Measurements from ENCODE around the gene RASGRP1.

RASGRP1 gene

DNA sequence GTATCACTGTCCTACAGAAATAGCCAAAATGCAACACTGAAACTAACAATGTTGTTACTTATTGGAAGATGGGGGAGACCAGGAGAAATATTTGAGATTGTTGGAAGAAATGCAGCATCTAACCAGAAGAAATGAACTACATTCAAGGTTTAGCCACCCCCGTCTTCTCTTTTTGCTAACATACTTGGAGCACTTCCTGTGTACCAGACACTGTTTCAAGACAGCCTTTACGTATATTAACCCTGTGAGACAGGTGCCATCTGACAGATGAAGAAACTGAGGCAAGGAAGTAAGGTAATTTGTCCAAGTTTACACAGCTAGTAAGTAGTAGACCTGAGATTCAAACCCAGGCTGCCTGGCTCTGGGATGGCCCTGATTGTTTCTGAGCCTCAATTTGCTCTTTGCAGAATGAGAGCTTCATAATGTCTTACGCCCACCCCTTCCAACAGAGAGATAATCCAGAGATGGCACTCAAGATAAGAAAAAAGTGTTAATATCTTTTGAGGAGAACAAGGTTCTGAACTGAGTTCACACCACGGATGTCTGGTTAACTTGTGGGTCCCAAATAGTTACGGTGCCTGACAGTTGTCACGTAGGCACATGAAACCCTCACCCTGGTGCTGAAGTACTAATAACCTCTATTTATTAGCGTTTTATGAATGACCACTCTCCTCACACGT lies 26.1 kb downstream of the RASGRP1 start:
- in situ Hi-C loops (cut with MboI; ENCODE audit: low sequenced_read_pairs), result no loop called here

DNA sequence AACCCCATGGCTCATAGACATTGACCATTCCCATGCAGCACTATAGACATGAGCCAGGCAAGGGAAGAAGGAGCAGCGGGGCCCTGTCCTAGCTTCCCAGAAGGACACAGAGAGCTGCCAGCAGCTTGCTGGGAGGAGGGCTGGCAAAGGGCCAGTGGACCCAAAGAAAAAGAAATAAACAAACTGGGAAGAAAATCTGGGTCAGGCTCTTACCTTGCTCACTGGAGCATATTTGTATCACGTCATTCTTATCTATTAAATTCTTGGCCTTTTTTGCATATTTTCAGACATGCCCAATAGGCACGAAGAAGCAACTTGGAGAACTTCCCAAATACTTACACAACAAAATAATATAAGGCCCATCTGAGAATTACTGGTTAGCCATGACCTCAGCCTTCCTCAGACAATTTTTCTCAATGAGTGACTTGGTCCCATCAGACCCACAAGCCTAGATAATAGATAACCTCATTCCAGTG lies 28.4 kb downstream of the RASGRP1 start:
- in situ Hi-C loops (cut with MboI; ENCODE audit: low sequenced_read_pairs), result no loop called here

DNA sequence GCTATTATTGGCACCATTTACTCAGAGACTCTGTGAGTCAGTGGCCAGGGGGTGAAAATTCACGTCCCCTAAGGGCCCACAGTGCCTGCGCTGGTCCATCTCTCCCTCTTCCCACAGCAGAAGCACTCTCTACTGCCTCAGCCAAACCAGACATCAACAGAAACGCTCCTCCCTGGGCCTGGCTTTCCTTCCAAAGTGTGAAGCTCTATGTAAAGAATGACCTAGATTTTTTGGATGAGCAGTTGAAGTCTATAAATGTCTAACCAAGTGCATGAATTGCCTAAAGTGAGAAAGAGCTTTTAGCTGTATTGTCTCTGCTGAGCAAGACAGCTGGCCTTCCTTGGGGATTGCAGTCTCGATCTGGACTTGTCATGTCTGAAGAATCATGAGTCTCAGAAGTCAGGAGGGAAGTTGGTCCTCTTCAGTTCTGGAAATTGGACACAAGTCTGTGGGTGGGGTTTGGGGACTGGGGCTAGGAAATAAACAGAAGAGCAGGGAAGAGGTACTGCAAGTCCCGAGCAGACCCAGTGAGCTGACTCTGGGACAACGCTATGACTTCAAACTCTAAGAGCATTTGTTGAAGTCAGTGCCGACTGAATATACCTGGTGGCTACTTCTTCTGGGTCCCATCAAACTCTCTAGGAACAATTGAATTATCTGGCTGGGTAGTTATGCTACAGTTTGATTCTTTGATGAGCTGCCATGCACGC lies 29.0 kb downstream of the RASGRP1 start:
- in situ Hi-C loops (cut with MboI; ENCODE audit: low sequenced_read_pairs), result no loop called here

DNA sequence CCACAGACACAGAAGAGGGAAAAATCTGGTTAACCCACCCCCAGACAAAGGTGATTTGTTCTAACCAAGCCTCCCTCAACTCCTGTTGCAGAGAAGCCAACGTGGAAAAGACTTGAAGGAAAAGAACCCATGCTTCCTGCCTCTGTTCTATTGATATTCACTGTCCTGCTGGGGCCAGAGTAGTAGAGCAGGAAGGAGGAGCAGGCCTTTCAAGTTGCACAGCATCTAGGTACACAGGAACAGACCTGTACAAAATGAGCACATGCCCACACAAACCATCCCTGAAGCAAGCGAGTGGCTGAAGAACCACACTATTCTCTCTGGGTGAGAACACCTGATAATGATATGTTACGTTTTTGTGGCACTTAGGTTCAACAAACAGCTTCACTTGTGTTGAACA lies 29.9 kb downstream of the RASGRP1 start:
- in situ Hi-C loops (cut with MboI; ENCODE audit: low sequenced_read_pairs), result no loop called here

DNA sequence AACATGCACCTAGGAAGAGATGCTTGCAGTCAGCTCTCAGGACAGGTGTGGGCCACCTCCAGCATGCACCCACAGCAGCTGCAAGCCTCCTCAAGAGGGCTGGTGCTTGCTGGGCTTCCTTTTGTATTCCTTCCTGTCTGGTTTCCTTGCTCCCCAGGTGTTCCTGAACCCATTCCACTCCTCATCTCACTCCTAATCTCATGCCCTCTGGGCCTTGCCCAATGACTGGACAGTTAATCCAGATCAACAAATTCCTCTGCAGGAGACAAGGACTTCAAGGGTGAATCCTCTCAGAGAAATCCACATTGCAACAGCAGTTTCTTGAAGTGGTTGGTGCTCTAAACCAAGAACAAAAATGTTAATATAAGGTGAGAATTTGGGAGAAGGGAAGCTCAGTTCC lies 30.7 kb downstream of the RASGRP1 start:
- in situ Hi-C loops (cut with MboI; ENCODE audit: low sequenced_read_pairs), result no loop called here

DNA sequence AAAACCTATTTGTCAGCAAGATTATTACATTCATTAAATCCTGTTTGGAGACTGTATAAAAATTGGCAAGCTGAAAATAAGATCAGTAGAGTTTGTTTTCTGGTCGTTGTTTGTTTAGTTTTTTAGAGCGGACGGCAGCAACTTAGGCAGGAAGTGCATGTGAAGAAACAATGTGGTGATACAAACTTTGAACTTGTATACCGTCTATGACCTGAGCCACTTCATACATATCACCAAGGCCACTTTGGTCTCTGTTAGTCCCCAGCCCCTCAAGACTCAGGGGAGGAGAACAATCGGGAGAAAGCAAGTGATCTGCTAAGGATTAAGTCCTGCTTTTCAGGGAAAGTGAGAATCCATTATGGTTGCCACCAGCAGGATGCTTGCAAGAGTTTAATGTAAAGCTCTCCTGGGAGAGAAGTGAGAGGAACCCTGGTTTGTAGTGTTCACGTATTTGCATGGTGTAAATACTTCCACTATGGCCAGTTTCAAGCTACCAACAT lies 31.1 kb downstream of the RASGRP1 start:
- in situ Hi-C loops (cut with MboI; ENCODE audit: low sequenced_read_pairs), result no loop called here

DNA sequence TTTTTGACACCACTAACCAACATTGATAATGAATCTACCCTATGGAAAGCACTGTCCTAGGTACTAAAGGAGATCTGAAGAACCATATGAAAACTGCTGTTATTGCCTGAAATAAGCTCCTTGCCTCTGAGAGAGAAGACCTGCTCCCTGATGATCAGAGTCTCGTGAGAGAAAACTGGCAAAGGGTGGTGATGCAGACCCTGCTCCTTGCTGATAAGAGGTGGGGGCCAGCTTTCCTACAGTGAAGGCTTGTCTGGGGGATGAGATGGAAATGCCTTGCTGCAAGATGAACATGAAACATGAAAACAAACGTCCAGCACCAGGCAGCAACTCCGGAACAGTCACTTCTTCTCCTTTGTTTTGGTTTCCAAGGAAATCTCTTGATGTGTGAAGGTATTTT lies 31.9 kb downstream of the RASGRP1 start:
- in situ Hi-C loops (cut with MboI; ENCODE audit: low sequenced_read_pairs), result no loop called here

DNA sequence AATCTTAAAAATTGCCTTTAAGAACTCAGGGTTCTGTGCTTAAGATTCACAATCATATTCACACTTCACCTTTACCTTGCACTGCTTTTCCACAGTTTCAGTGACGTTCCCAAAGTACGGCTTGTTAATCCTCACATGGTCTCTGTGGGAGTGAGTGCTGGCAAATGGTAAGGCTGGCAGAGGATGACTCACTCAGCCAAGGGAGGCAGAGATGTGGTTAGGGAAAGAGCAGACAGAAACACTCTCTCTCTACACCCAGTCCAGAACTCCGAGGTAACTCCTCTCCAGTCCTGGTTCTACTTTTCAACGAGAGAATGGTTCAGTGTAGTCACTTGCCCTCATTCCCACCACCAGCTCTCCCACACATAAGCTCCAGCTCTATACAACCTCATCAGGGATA lies 33.1 kb downstream of the RASGRP1 start:
- in situ Hi-C loops (cut with MboI; ENCODE audit: low sequenced_read_pairs), result no loop called here

DNA sequence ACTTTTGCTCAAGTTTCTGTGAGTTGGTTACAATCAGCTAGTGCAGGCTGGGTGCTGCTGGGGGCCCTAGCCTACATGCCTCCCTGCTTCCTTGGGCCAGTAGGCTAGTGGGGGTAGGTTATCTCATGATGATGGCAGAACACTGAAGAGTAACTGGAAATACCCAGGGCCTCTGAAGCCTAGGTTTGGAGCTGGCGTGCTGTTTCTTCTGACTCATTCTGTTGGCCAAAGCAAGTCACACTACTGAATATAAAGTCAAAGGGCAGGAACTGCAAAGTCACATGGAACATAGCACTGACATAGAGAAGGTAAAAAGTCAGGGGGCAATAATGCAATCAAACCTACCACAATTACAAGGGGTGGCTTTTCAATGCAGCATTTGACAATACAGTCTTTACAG lies 34.5 kb downstream of the RASGRP1 start:
- in situ Hi-C loops (cut with MboI; ENCODE audit: low sequenced_read_pairs), result no loop called here

DNA sequence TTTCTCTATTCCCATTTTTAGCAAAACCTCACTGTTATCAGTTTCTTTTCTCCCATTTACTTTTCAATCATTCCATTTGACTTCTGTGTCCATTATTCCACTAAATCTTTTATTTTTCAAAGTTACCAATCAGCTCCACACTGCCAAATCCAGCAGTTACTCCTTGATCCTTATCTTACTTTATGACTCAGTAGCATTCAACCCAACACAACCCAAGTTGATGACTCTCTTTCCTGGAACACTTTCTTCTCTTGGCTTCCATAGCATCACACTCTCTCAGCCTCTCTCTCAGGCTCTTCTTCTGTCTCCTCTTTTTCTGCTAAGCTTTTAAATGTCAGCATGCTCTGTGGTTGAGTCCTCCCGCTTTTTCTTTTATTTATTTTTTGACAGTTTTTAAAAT lies 36.3 kb downstream of the RASGRP1 start:
- in situ Hi-C loops (cut with MboI; ENCODE audit: low sequenced_read_pairs), result no loop called here

DNA sequence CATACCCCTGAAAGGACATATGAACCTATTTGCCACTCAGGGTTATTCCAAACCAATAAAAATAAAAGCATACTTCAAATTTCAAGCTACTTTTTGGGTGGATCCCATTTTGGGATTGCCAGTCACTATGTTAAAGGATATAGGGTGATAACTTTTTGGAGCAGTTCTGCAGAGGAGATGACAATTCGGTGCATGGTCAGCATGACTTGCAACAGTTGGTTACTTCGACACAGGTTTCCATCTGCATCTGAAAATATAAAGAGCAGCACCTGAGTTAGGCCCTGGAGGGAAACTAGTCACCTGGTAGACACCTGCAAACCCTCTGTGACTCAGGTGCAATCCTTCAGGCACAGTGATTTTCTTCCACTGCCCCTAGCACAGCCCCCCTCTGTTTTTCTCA lies 38.5 kb downstream of the RASGRP1 start:
- in situ Hi-C loops (cut with MboI; ENCODE audit: low sequenced_read_pairs), result no loop called here

DNA sequence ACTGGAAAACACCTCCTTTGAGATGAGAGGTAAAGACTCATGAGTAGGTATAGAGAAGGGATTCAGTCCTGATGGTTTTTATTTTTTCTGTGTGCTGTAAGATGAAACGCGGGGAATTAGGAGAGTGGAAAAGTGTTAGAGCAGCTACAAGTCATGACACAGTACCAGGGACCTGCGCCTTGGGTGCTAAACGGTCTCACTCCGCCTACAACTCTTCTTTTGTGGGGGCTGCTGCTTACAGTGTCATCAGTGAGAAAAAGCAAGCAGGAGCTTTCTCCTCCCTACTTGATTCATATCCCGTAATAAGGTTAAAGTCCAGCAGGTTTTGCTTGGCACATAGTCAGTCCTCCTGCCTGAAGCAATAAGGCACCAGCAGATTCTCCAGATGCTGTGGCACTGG lies 39.1 kb downstream of the RASGRP1 start:
- in situ Hi-C loops (cut with MboI; ENCODE audit: low sequenced_read_pairs), result no loop called here

DNA sequence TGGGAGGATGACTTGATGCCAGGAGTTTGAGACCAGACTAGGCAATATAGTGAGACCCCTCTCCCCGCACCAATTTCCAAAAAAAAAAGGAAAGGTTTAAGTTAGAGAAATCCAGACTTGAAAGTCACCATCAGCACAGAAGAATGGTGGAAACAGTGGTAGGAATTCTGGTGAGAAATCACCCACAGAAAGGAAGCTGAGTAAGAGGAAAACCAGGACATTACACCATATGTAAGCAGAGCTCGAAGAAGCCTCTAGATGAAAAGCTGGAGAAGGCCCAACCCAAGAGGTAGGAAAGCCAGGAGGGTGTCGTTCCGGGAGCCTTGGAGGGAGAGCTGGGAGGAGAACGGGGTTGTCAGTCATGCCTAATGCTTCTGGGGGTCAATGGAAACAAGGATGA lies 40.5 kb downstream of the RASGRP1 start:
- in situ Hi-C loops (cut with MboI; ENCODE audit: low sequenced_read_pairs), result no loop called here

DNA sequence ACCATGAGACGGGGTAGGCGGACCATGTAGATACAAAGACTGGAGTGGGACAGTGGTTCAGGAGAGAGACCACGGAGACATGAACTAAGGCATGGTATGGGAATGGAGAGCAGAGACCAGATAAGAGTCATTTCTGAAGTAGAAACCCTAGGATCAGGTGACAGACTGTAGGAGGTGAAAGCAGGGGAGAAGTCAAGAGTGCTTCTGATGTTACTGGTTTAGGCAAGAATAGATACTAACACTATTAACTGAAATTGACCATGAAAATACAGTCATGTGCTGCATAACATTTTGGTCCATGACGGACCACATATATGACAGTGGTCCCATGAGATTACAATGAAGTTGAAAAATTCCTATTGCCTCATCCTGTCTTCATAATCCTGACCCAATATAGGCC lies 41.7 kb downstream of the RASGRP1 start:
- in situ Hi-C loops (cut with MboI; ENCODE audit: low sequenced_read_pairs), result no loop called here

DNA sequence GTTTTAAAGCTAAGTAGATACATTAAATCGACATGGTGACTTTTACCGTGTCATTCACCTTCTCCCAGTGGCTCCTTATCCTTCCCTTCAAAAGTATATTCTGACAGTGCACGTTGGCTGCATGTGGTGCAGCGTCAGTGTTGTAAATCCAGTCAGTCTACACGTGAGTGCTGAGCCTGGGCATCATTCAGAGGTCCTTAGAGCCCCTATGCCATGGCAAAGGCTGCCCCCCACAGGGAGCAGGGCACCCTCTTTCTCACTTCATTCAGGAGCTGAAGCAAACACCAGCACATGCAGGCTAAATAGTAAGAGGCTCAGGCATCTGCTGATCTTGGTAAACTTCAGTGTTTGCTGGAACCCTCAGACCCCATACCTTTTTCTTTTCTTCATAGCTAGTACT lies 43.3 kb downstream of the RASGRP1 start:
- in situ Hi-C loops (cut with MboI; ENCODE audit: low sequenced_read_pairs), result no loop called here

DNA sequence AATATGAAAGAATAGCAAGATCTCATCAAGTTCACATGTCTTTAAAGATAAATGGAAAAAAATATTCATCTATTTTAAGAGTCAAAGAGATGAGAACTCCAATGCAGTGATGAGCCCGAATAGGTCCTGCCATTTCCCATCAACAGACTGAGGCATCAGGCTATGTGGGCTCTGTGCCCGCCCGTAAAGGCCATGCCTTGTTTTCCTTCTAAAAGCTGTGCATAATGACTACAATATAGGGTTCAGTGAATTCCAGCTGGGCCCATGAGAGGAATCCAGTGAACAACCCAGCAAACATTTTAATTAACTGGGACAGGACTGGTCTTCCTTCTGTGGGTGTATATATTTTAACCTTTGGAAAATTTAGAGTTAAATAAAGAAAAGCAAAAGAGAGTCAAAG lies 44.6 kb downstream of the RASGRP1 start:
- in situ Hi-C loops (cut with MboI; ENCODE audit: low sequenced_read_pairs), result no loop called here

DNA sequence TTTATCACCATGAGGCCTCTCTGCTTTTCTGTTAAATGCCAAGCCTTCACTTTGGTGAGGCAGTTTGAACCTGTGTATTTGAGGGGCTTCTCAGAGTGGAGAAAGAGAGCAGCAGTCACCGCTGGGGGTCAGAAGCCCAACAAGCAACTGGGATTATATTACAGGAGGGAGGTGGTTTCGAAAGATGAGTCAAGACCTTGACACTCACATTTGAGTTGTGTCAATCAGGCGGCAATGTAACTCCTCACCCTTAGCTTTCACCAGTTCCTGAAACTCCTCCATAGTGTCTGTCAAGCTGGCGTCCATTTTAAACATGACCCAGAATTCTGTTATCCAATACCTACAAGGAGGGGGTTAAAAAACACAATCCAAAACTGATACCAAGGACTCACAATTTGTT lies 46.5 kb downstream of the RASGRP1 start:
- in situ Hi-C loops (cut with MboI; ENCODE audit: low sequenced_read_pairs), result no loop called here

DNA sequence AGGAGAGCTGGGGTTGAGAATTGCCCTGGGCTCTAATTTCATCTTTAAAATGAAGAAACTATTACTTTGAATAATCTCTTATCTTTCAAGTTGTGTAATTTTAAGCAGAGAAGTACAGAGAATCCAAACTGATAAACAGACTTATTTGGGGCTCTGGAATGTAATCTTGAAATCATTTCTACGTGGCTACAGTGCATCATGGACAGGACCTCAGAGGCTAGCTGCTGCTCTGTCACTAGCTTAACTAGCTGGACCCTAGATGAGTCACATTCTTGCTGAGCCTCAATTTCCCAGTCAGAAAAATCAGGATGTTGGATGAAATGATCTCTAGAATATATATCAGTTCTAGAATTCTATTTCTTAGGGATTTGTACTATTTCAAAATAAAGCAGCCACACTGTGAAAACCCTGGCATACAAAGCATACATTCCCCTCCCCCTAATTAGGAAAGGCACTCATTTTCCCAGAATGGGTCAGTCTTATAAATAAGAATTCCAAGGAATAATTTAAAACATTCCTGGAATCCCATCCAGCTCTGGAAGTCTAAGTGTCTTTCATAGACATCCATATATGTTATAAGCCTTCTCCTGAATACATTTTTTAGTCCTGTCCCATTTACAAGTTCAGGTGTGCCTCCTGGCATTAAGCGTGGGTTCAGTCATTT lies 47.2 kb downstream of the RASGRP1 start:
- in situ Hi-C loops (cut with MboI; ENCODE audit: low sequenced_read_pairs), result no loop called here

DNA sequence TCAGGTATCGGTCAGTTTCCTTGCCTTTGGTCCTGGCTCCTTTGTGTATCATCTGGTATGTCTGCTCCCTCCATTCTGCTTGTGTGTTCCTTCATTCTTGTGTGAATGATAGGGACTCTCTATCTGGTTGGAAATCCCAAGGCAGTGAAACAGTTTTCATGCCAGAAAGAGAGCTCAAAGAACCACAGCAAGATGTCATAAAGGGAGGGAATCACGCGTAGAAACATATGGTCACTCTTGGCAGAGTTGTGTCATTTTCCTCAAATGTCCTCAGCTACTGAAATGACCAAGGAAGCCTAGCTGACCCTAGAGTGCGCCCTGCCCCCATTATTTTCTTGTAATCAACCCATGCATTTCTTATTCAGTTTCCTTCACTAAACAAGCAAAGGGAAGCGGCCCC lies 48.0 kb downstream of the RASGRP1 start:
- in situ Hi-C loops (cut with MboI; ENCODE audit: low sequenced_read_pairs), result no loop called here

DNA sequence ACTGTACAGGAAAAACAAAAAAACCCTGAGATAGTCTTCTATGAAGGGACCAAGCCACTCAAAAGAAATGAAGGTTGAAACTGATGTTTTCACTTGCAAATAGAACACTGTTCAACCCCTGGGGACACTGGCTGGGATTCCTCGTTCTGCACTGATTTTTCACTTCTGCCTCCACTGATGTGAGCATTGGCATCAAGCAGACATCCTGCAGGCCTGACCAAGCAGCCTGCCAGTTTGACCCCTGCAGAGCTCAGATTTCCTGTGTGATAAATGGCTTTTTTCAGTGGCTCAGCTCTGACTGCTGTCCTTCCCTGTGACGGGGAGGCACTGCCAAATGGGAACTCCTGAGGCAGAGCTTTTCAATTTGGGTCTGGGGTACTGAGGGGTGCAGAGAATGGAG lies 50.0 kb downstream of the RASGRP1 start:
- in situ Hi-C loops (cut with MboI; ENCODE audit: low sequenced_read_pairs), result no loop called here

DNA sequence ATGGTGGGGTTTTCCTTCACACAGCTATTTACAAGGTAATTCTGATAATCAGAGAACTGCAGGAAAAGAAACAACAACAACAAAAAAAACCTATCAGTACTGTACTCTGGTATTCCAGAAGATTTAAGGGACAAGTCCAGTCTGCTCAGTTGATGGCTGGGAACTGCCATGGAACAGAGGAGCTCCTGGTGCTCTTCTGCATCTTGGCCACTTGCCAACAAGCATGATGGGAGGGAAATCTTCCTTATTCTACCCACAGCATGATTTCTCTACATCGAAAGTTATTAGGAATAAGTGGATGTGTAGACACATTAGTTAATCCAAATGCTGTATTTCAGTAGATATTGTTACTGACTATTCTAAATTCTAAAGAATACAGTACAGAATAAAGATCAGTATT lies 51.7 kb downstream of the RASGRP1 start:
- in situ Hi-C loops (cut with MboI; ENCODE audit: low sequenced_read_pairs), result no loop called here

DNA sequence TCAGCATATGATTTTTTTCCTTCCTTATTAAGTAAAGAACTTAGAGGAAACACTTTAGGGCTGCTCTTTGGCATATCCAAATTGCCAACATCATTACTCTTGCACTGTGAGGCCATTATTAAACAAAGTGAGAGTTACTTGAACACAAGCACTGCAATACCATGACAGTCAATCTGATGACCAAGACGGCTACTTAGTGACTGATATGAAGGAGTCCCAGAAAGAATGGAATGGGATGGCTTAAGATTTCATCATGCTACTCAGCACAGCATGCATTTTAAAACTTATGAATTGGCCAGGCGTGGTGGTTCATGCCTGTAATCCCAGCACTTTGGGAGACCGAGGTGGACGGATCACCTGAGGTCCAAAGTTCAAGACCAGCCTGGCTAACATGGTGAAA lies 55.5 kb downstream of the RASGRP1 start:
- in situ Hi-C loops (cut with MboI; ENCODE audit: low sequenced_read_pairs), result no loop called here

All from HL-60/S4 treated with retinoic acid at 250 ng/mL for 4 days and 3 days (cell line).